ENCODE measurements around the gene PISD. TPM values are rescaled to one million over a fixed set of nuclear protein-coding genes. Genes with fewer than 3 reads are reported as not detected.
"Not testable (repeated sequence)": the region's sequence is repeated elsewhere in the genome, so short reads cannot be mapped to it uniquely, and the experiment has no call there.

The PISD gene
- total and polyA plus RNA-seq, 2 of the 8 experiments (the other 6 are each of a cell fraction or from before 2014, with no cell fraction given): 47.8 to 48.2 TPM

DNA sequence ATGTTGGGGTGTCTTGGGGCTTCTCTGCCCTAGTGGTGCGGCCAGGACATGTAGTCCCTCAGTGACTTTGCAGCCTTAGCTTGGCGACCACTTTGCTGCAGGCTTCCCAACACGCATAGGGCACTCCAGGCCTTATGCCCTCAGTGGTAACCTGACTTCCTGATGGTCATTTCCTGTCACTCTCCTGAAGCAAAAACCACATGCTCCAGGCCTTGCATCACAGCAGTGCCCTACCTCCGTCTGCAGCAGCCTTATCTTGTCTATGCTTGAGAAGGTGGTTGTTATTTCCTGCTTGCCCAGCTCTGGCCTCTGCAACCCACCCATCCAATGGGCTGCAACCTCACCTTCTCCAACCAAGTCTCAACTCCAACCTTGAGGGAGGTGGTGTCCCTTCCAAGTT lies 33.4 kb upstream of the PISD start (continued):
- TF ChIP-seq, protein P1, sequence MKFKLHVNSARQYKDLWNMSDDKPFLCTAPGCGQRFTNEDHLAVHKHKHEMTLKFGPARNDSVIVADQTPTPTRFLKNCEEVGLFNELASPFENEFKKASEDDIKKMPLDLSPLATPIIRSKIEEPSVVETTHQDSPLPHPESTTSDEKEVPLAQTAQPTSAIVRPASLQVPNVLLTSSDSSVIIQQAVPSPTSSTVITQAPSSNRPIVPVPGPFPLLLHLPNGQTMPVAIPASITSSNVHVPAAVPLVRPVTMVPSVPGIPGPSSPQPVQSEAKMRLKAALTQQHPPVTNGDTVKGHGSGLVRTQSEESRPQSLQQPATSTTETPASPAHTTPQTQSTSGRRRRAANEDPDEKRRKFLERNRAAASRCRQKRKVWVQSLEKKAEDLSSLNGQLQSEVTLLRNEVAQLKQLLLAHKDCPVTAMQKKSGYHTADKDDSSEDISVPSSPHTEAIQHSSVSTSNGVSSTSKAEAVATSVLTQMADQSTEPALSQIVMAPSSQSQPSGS (IDR thresholded peaks at IDR 0.05; ENCODE audit: low read length): no peak
- TF ChIP-seq, protein P2, sequence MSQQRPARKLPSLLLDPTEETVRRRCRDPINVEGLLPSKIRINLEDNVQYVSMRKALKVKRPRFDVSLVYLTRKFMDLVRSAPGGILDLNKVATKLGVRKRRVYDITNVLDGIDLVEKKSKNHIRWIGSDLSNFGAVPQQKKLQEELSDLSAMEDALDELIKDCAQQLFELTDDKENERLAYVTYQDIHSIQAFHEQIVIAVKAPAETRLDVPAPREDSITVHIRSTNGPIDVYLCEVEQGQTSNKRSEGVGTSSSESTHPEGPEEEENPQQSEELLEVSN (IDR thresholded peaks at IDR 0.05): no peak
- TF ChIP-seq ASH2L (IDR thresholded peaks at IDR 0.05; ENCODE audit: low read length) (no peak), CTBP2 (IDR thresholded peaks at IDR 0.05; ENCODE audit: borderline replicate concordance, insufficient read depth, insufficient read length, low read length) (no peak), TBP (IDR thresholded peaks at IDR 0.05; ENCODE audit: low read depth, low read length) (no peak), GABPA (IDR thresholded peaks at IDR 0.05; ENCODE audit: borderline replicate concordance, insufficient read depth, low read length) (no peak), SIN3A (conservative IDR thresholded peaks at IDR 0.05 in 1 of 2, IDR thresholded peaks at IDR 0.05 in 1 of 2; ENCODE audit: low read depth in 1 of 2, low read length in 2 of 2) (no peak), KDM5A (IDR thresholded peaks at IDR 0.05; ENCODE audit: low read length) (no peak)
- TF ChIP-seq, protein P3, sequence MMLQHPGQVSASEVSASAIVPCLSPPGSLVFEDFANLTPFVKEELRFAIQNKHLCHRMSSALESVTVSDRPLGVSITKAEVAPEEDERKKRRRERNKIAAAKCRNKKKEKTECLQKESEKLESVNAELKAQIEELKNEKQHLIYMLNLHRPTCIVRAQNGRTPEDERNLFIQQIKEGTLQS (IDR thresholded peaks at IDR 0.05; ENCODE audit: insufficient read depth, low read depth, low read length): no peak

DNA sequence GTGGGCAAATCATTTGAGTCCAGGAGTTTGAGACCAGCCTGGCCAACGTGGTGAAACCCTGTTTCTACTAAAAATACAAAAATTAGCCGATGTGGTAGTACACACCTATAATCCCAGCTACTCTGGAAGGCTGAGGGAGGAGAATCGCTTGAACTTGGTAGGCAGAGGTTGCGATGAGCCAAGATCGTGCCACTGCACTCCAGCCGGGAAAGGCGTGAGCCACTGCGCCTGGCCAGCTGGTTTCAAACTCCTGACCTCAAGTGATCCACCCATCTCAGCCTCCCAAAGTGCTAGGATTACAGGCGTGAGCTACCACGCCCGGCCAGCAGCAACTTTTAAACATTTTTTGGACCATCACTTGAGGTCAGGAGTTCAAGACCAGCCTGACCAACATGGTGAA lies 32.0 kb upstream of the PISD start:
- H2BK15ac ChIP-seq (ENCODE audit: low read length); DNase-seq (ENCODE audit: low read depth in 1 of 2, low spot score in 2 of 2); H3K9ac ChIP-seq (replicated peaks in 1 of 4; ENCODE audit: extremely low read depth in 1 of 4, low read depth in 3 of 4, low read length in 3 of 4); H3K79me1 ChIP-seq (ENCODE audit: low read depth, low read length); H2BK120ac ChIP-seq (replicated peaks; ENCODE audit: low read depth, low read length); H3K4me3 ChIP-seq (ENCODE audit: extremely low read depth in 1 of 4, insufficient read depth in 2 of 4, low read depth in 3 of 4, low read length in 4 of 4); H4K91ac ChIP-seq (replicated peaks; ENCODE audit: insufficient read length, low read length); H3K56ac ChIP-seq (replicated peaks; ENCODE audit: insufficient read length, low read depth, low read length); H4K20me1 ChIP-seq (replicated peaks in 1 of 2; ENCODE audit: control insufficient read depth in 1 of 2, insufficient read depth in 2 of 2, low read length in 2 of 2); H2BK12ac ChIP-seq (ENCODE audit: low read depth, low read length); H4K8ac ChIP-seq (ENCODE audit: extremely low read depth, insufficient read depth, low read length); FAIRE-seq; CTCF ChIA-PET (ENCODE audit: partially characterized antibody); H3K4me2 ChIP-seq (ENCODE audit: insufficient read depth in 1 of 2, low read depth in 2 of 2, low read length in 2 of 2); H3K27me3 ChIP-seq (replicated peaks in 1 of 4; ENCODE audit: control insufficient read depth in 3 of 4, extremely low read depth in 1 of 4, insufficient read depth in 3 of 4, low read length in 3 of 4); H3K79me2 ChIP-seq (ENCODE audit: control insufficient read depth in 1 of 2, insufficient read depth in 2 of 2, low read length in 2 of 2); H3K23me2 ChIP-seq (ENCODE audit: low read depth, low read length); H3K18ac ChIP-seq (ENCODE audit: extremely low read depth, low read length); H3K9me3 ChIP-seq (ENCODE audit: insufficient read depth in 2 of 2, low read depth in 1 of 2, low read length in 1 of 2); H2BK5ac ChIP-seq (ENCODE audit: low read depth, low read length); H2AFZ ChIP-seq (ENCODE audit: low read length); H2BK20ac ChIP-seq (ENCODE audit: low read length); H2AK5ac ChIP-seq (ENCODE audit: low read depth, low read length); H3K27ac ChIP-seq (ENCODE audit: low read depth, low read length); H4K5ac ChIP-seq (ENCODE audit: insufficient read length, low read depth, low read length); POLR2A ChIA-PET (ENCODE audit: partially characterized antibody); H3K23ac ChIP-seq (ENCODE audit: insufficient read length); H3K4ac ChIP-seq (replicated peaks; ENCODE audit: insufficient read length, low read depth, low read length); H3K14ac ChIP-seq (ENCODE audit: insufficient read length); H3K4me1 ChIP-seq (replicated peaks in 1 of 4; ENCODE audit: control insufficient read depth in 3 of 4, insufficient read depth in 4 of 4, low read length in 3 of 4): not testable (repeated sequence)
- H3K36me3 ChIP-seq (ENCODE audit: control insufficient read depth in 2 of 4, insufficient read depth in 4 of 4, low read length in 3 of 4): peaks cover 3 to 52% (median 34%) of the 10 kb centered on the region in 4 experiments
- WGBS, 2 experiments (ENCODE audit: extremely low coverage in 1 of 2, insufficient coverage in 1 of 2, insufficient read length in 1 of 2, insufficient replicate concordance in 2 of 2, low coverage in 1 of 2, low lambda C conversion rate in 2 of 2, missing lambda C conversion rate in 1 of 2): 94% methylated on average over 11 of the region's 11 CpGs; no CpG with 5 or more reads in 1 of the 2 experiments

Measured in H1 (cell line).